Adrenal gland (tissue), 5 donors: Measurements from ENCODE around the gene BCL7B.

ENCODE experiments used
- CTCF ChIP-seq, 6 experiments: fragments of 450-650 bp in 4 of 6; fragments of 200-600 bp in 2 of 6; sonication (generic) in 1 of 6; IDR thresholded peaks; 1 replicate in 5 of 6; 2 replicates in 1 of 6; pipeline versions ENCODE4 v1.5.1 to v1.8.0; 2016 to 2021; ENCODE audit warnings: antibody characterized with exemption in 6 of 6, mild to moderate bottlenecking in 2 of 6, moderate library complexity in 1 of 6
- POLR2A ChIP-seq, 2 donors: fragments of 450-650 bp; IDR thresholded peaks; one replicate each; pipeline ENCODE4 v1.6.1; 2017; ENCODE audit warnings: antibody characterized with exemption in 2 of 2, mild to moderate bottlenecking in 2 of 2, moderate library complexity in 1 of 2
- donor health status: DM: no; HTN: no; CAD: no.

- no peak for TF ChIP-seq CTCF (IDR thresholded peaks at IDR 0.05)
- TF ChIP-seq POLR2A (IDR thresholded peaks at IDR 0.05): no peak
These were observed 35.9 kb upstream of the BCL7B start for GRCh38 chr7:73593207-73594045.
